OCI-M2 (cell line): ENCODE results near the gene CP.

Experiments
- DNase-seq: peaks from one replicate; lab custom pipeline; 2025; ENCODE audit not compliant: unreplicated experiment; lab: John Stamatoyannopoulos, UW

The CP gene

GRCh38 chr3:149186721-149187120, 34.9 kb downstream of the CP start:
- DNase-seq = no peak

- no peak for DNase-seq
These were observed 35.4 kb downstream of the CP start for GRCh38 chr3:149186219-149186618.

- no peak for DNase-seq
These were observed 40.4 kb downstream of the CP start for GRCh38 chr3:149181182-149181581.

GRCh38 chr3:149180057-149180573, 41.5 kb downstream of the CP start:
- DNase-seq = no peak

- no peak for DNase-seq
These were observed 42.4 kb downstream of the CP start for GRCh38 chr3:149179220-149179619.

- DNase-seq = no peak
These were observed 44.5 kb downstream of the CP start for GRCh38 chr3:149177122-149177521.

GRCh38 chr3:149174901-149175300, 46.7 kb downstream of the CP start:
- no peak for DNase-seq

GRCh38 chr3:149170672-149171071, 51.0 kb downstream of the CP start:
- DNase-seq = no peak

GRCh38 chr3:149167898-149168297, 53.7 kb downstream of the CP start:
- DNase-seq = no peak

- DNase-seq = no peak
These were observed 58.6 kb downstream of the CP start for GRCh38 chr3:149163066-149163465.

- DNase-seq = no peak
These were observed 59.6 kb downstream of the CP start for GRCh38 chr3:149162007-149162406.

- no peak for DNase-seq
These were observed 60.8 kb downstream of the CP start for GRCh38 chr3:149160754-149161300.

GRCh38 chr3:149153402-149153801, 68.2 kb downstream of the CP start:
- DNase-seq = no peak

- no peak for DNase-seq
These were observed 69.2 kb downstream of the CP start for GRCh38 chr3:149152420-149152819.

GRCh38 chr3:149151843-149152242, 69.8 kb downstream of the CP start:
- peak; percentile 53 for DNase-seq

- no peak for DNase-seq
These were observed 71.2 kb downstream of the CP start for GRCh38 chr3:149150436-149150835.

- no peak for DNase-seq
These were observed 75.7 kb downstream of the CP start for GRCh38 chr3:149145974-149146373.

GRCh38 chr3:149145356-149145755, 76.3 kb downstream of the CP start:
- DNase-seq = no peak

- DNase-seq = no peak
These were observed 78.9 kb downstream of the CP start for GRCh38 chr3:149142682-149143081.

GRCh38 chr3:149134575-149134974, 87.1 kb downstream of the CP start:
- DNase-seq = no peak

GRCh38 chr3:149131589-149131988, 90.0 kb downstream of the CP start:
- DNase-seq = no peak

- peak; percentile 46 for DNase-seq
These were observed 92.1 kb downstream of the CP start, which contains the start of gene HPS3 for GRCh38 chr3:149129326-149130205. Gene HPS3 (plus strand): TSS chr3:149129638. CDS start chr3:149129724, 86 bp downstream.
